ENCODE results near the gene TMED6.
"Not testable (repeated sequence)": the region's sequence is repeated elsewhere in the genome, so short reads cannot be mapped to it uniquely, and the experiment has no call there.

TMED6 gene

GRCh38 chr16:69301861-69302260, 49.7 kb downstream of the TMED6 start:
- DNase-seq (ENCODE audit: low spot score): no peak

DNA sequence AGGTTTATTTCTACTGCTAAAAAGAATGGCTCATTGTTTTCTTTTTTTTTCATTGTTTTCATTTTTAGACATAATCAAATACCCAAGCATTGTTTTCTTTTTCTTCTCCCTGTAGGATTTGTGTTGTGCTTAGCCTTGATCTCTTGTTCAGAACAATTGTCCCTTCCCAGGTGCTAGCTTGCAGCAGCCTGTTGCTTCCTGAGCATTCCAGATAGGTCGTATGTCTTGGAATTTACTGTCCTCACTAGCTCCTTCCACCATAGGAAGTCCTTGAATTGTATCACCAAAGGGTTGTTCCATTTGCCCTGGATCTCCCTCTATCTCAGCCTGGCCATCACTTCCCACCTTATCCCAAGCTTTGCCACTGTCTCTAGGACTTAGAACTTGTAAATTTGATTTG, 50.4 kb downstream of the TMED6 start:
- DNase-seq (ENCODE audit: low spot score): no peak

DNA sequence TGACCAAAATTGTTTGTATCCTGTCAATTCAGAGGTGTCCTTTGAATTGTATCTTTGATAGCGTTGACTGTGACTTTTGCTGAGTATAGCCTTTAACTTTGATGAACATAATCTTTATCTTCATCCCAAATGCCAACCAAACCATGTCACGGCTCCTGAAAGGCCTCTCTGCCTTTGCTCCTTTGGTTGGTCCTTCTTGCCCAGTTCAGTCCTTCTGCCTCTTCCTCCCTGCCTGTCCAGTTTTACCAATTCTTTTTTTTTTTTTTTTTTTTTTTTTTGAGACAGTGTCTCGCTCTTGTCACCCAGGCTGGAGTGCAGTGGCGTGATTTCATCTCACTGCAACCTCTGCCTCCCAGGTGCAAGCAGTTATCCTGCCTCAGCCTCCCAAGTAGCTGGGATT, 53.3 kb downstream of the TMED6 start:
- DNase-seq (ENCODE audit: low spot score): no peak

GRCh38 chr16:69296771-69297170, 54.8 kb downstream of the TMED6 start:
- DNase-seq (ENCODE audit: low spot score): not testable (repeated sequence)

DNA sequence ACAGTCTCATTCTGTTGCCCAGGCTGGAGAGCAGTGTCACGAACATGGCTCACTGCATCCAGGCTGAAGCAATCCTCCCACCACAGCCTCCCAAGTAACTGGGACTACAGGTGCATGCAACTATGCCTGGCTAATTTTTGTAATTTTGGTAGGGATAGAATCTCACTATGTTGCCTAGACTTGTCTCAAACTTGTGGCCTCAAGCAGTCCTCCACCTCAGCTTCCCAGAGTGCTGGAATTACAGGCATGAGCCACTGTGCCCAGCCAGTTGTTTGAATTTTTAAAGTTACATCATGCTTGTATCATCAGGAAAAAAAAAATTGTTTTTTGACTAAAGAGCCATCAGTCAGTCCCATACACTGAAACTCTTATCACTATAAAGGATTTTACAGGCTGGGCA, 57.5 kb downstream of the TMED6 start:
- DNase-seq (ENCODE audit: low spot score): no peak

DNA sequence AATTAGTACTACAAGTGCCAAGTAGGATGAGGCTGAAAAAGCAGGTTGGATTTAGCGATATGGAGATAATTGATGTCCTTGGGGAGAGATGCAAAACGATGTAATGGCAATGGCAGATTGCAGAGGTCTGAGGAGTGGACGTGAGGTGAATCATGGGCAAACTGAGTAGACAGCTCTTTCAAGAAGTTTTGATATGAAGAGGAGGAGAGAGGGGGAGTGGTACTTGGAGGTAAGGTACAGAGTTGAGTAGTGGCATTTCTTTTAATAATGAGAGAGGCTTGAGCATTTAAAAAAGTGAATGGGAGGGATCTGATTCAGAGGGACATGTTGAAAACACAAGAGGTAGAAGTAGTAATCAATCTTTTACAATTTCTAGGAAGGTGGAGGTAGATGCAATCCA, 58.2 kb downstream of the TMED6 start:
- no peak for DNase-seq (ENCODE audit: low spot score)

All from pons (tissue), 1 donor.